ENCODE data around the gene DYNC1I2.

DYNC1I2 gene

DNA sequence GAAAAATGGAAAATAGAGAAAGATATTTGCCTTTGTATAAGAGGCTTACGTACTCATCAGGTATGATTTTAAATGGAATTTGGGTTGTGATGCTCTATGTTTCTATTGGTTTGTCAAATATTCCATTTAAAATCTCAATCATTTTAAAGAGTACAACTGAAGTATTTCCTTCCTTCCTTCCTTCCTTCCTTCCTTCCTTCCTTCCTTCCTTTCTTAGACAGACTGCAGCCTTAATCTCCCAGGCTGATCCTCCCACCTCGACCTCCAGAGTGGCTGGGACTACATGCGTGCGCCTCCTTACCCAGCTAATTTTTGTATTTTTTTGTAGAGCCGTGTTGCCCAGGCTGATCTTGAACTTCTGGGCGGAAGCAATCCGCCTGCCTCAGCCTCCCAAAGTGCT, 15.4 kb upstream of the DYNC1I2 start:
- TF ChIP-seq FOXM1 (IDR thresholded peaks at IDR 0.05; ENCODE audit: borderline replicate concordance, low read depth) (no peak), CEBPB (IDR thresholded peaks at IDR 0.05) (no peak), TEAD4 (IDR thresholded peaks at IDR 0.05) (no peak), YY1 (IDR thresholded peaks at IDR 0.05; ENCODE audit: low read depth) (no peak), TAF1 (IDR thresholded peaks at IDR 0.05; ENCODE audit: low read depth) (no peak), EGR1 (IDR thresholded peaks at IDR 0.05) (no peak)
- TF ChIP-seq, protein P1, sequence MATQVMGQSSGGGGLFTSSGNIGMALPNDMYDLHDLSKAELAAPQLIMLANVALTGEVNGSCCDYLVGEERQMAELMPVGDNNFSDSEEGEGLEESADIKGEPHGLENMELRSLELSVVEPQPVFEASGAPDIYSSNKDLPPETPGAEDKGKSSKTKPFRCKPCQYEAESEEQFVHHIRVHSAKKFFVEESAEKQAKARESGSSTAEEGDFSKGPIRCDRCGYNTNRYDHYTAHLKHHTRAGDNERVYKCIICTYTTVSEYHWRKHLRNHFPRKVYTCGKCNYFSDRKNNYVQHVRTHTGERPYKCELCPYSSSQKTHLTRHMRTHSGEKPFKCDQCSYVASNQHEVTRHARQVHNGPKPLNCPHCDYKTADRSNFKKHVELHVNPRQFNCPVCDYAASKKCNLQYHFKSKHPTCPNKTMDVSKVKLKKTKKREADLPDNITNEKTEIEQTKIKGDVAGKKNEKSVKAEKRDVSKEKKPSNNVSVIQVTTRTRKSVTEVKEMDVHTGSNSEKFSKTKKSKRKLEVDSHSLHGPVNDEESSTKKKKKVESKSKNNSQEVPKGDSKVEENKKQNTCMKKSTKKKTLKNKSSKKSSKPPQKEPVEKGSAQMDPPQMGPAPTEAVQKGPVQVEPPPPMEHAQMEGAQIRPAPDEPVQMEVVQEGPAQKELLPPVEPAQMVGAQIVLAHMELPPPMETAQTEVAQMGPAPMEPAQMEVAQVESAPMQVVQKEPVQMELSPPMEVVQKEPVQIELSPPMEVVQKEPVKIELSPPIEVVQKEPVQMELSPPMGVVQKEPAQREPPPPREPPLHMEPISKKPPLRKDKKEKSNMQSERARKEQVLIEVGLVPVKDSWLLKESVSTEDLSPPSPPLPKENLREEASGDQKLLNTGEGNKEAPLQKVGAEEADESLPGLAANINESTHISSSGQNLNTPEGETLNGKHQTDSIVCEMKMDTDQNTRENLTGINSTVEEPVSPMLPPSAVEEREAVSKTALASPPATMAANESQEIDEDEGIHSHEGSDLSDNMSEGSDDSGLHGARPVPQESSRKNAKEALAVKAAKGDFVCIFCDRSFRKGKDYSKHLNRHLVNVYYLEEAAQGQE (IDR thresholded peaks at IDR 0.05; ENCODE audit: low read depth) = no peak

DNA sequence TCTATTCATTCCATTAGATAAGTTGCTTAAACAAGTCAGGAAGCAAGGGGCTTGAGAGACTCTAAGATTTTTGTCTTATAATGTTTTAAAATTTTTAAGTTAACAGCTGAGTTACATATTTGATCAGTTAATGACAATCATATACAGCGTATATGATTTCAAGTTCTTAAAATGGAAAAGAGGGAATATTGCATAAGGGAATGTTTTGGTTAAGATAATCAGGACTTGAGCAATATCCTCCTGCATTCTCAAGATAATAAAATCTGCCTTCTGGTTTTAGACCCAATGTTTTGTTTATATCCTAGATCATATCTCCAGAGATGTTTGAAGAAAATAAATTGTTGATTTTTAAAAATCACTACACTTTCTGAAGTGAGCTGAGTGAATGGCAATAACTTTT, 13.4 kb upstream of the DYNC1I2 start:
- TF ChIP-seq FOXM1 (IDR thresholded peaks at IDR 0.05; ENCODE audit: borderline replicate concordance, low read depth) (no peak), RAD21 (IDR thresholded peaks at IDR 0.05; ENCODE audit: low read depth) (no peak), TEAD4 (IDR thresholded peaks at IDR 0.05) (no peak), EGR1 (IDR thresholded peaks at IDR 0.05) (no peak), CREB1 (IDR thresholded peaks at IDR 0.05; ENCODE audit: low read depth) (no peak), NFIC (IDR thresholded peaks at IDR 0.05) (no peak), TAF1 (IDR thresholded peaks at IDR 0.05; ENCODE audit: low read depth) (no peak), EP300 (IDR thresholded peaks at IDR 0.05; ENCODE audit: borderline replicate concordance) (no peak), TCF12 (IDR thresholded peaks at IDR 0.05; ENCODE audit: low read depth) (no peak), ZBTB7A (IDR thresholded peaks at IDR 0.05; ENCODE audit: low read depth) (no peak), YY1 (IDR thresholded peaks at IDR 0.05; ENCODE audit: low read depth) (no peak)
- TF ChIP-seq, protein P2, sequence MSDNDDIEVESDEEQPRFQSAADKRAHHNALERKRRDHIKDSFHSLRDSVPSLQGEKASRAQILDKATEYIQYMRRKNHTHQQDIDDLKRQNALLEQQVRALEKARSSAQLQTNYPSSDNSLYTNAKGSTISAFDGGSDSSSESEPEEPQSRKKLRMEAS (IDR thresholded peaks at IDR 0.05) = no peak
- TF ChIP-seq, protein P3, sequence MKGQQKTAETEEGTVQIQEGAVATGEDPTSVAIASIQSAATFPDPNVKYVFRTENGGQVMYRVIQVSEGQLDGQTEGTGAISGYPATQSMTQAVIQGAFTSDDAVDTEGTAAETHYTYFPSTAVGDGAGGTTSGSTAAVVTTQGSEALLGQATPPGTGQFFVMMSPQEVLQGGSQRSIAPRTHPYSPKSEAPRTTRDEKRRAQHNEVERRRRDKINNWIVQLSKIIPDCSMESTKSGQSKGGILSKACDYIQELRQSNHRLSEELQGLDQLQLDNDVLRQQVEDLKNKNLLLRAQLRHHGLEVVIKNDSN (IDR thresholded peaks at IDR 0.05) = no peak
- TF ChIP-seq, protein P1 (IDR thresholded peaks at IDR 0.05; ENCODE audit: low read depth) = no peak

DNA sequence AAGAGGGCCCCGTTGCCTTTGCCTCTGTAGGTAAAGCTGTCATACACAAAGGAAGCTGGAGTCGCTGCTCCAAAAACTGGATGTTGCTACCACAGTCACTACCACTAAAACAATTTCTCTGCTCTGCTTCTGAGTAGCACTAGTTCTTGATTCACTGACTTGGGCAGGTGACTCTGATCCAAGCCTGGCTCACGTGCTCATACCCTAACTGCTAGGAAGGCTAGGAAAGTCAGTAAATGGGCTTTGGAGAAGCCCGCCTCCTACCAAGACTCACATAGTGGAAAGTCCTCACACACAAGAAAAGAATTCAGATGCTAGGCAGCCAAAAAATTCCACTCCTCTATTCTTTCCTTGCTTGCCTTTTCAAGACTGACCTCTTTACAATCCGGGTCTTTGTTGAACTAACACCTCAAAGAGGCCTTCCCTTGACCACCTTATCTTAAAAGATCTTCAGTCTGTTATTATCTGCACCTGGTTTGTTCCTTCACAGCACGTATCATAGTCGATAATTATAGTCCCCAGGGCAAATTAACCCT, 11.4 kb upstream of the DYNC1I2 start:
- TF ChIP-seq YY1 (IDR thresholded peaks at IDR 0.05; ENCODE audit: low read depth) = no peak
- TF ChIP-seq CEBPB (IDR thresholded peaks at IDR 0.05) = no peak
- TF ChIP-seq EGR1 (IDR thresholded peaks at IDR 0.05) = no peak
- TF ChIP-seq ZBTB7A (IDR thresholded peaks at IDR 0.05; ENCODE audit: low read depth) = no peak
- TF ChIP-seq RAD21 (IDR thresholded peaks at IDR 0.05; ENCODE audit: low read depth) = no peak
- TF ChIP-seq, protein P2 (IDR thresholded peaks at IDR 0.05) = no peak
- TF ChIP-seq, protein P1 (IDR thresholded peaks at IDR 0.05; ENCODE audit: low read depth) = no peak
- TF ChIP-seq FOXM1 (IDR thresholded peaks at IDR 0.05; ENCODE audit: borderline replicate concordance, low read depth) = no peak
- TF ChIP-seq, protein P3 (IDR thresholded peaks at IDR 0.05) = no peak
- TF ChIP-seq CREB1 (IDR thresholded peaks at IDR 0.05; ENCODE audit: low read depth) = no peak
- TF ChIP-seq NFIC (IDR thresholded peaks at IDR 0.05) = no peak
- no peak for TF ChIP-seq TAF1 (IDR thresholded peaks at IDR 0.05; ENCODE audit: low read depth)
- TF ChIP-seq EP300 (IDR thresholded peaks at IDR 0.05; ENCODE audit: borderline replicate concordance) = no peak

DNA sequence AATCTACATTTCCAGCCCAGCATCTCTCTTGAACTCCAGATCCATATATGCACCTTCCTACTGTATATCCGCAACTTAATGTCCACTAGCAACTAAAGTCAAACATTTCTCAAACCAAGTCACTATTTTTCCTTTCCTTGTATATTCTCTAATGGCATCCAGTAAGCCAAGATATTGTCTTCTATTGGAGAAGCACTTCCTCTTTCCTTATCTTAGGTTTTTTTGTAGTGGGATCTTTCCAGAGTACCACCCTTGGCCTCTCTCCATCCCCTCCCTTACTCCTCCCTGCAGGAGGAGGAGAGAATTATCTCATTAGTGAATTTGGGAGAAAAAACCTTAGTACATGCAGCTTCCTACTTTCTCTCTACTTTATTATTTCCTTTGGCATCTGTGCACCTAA, 8.7 kb upstream of the DYNC1I2 start:
- TF ChIP-seq, protein P3 (IDR thresholded peaks at IDR 0.05) = no peak
- TF ChIP-seq ZBTB7A (IDR thresholded peaks at IDR 0.05; ENCODE audit: low read depth) (no peak), CREB1 (IDR thresholded peaks at IDR 0.05; ENCODE audit: low read depth) (no peak), YY1 (IDR thresholded peaks at IDR 0.05; ENCODE audit: low read depth) (no peak), FOXM1 (IDR thresholded peaks at IDR 0.05; ENCODE audit: borderline replicate concordance, low read depth) (no peak), TAF1 (IDR thresholded peaks at IDR 0.05; ENCODE audit: low read depth) (no peak), EP300 (IDR thresholded peaks at IDR 0.05; ENCODE audit: borderline replicate concordance) (no peak), RAD21 (IDR thresholded peaks at IDR 0.05; ENCODE audit: low read depth) (no peak), EGR1 (IDR thresholded peaks at IDR 0.05) (no peak), TCF12 (IDR thresholded peaks at IDR 0.05; ENCODE audit: low read depth) (no peak), TEAD4 (IDR thresholded peaks at IDR 0.05) (no peak), CEBPB (IDR thresholded peaks at IDR 0.05) (no peak), NFIC (IDR thresholded peaks at IDR 0.05) (no peak)
- TF ChIP-seq, protein P2 (IDR thresholded peaks at IDR 0.05) = no peak
- TF ChIP-seq, protein P1 (IDR thresholded peaks at IDR 0.05; ENCODE audit: low read depth) = no peak

Data from Ishikawa (cell line).